Fibroblast of pulmonary artery (primary cell): ENCODE measurements around the gene CCND3.

Experiments
- DNase-seq: peaks from one replicate; pipeline ENCODE4 v3.0.0-alpha.2; 2010; ENCODE audit warnings: low read depth
- H3K4me3 ChIP-seq: replicated peaks from 2 replicates; pipeline ENCODE4 v1.5.1; 2011; ENCODE audit warnings: low read depth, mild to moderate bottlenecking, control low read depth, low read length, moderate library complexity
- TF ChIP-seq, protein P1 (sequence below): IDR thresholded peaks from 2 replicates; pipeline ENCODE4 v1.5.1; 2011; ENCODE audit warnings: mild to moderate bottlenecking, control low read depth, low read length, inconsistent platforms; ENCODE audit errors: missing control alignments

CCND3 gene

DNA sequence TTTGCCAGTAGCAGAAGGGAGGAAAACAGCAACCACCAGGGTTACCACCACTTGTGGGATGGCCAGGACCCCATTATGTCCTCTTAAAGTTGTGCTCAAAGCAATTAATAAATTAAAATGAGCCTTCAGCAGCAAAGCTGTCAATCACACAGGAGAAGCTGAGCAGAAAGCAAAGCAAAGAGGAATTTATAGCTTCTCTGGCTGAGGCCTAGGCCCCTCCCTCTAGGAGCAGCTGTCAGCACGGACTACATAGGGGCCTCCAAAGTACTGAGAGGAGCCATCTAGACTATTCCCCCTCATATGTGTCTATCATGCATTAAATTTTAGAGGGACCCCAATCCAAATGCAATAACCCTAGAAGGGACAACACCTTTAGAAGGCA, 6.4 kb downstream of the CCND3 start:
- H3K4me3 ChIP-seq, result no peak overlapping the region
- TF ChIP-seq, protein P1, sequence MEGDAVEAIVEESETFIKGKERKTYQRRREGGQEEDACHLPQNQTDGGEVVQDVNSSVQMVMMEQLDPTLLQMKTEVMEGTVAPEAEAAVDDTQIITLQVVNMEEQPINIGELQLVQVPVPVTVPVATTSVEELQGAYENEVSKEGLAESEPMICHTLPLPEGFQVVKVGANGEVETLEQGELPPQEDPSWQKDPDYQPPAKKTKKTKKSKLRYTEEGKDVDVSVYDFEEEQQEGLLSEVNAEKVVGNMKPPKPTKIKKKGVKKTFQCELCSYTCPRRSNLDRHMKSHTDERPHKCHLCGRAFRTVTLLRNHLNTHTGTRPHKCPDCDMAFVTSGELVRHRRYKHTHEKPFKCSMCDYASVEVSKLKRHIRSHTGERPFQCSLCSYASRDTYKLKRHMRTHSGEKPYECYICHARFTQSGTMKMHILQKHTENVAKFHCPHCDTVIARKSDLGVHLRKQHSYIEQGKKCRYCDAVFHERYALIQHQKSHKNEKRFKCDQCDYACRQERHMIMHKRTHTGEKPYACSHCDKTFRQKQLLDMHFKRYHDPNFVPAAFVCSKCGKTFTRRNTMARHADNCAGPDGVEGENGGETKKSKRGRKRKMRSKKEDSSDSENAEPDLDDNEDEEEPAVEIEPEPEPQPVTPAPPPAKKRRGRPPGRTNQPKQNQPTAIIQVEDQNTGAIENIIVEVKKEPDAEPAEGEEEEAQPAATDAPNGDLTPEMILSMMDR, result no peak
- DNase-seq, result no peak

DNA sequence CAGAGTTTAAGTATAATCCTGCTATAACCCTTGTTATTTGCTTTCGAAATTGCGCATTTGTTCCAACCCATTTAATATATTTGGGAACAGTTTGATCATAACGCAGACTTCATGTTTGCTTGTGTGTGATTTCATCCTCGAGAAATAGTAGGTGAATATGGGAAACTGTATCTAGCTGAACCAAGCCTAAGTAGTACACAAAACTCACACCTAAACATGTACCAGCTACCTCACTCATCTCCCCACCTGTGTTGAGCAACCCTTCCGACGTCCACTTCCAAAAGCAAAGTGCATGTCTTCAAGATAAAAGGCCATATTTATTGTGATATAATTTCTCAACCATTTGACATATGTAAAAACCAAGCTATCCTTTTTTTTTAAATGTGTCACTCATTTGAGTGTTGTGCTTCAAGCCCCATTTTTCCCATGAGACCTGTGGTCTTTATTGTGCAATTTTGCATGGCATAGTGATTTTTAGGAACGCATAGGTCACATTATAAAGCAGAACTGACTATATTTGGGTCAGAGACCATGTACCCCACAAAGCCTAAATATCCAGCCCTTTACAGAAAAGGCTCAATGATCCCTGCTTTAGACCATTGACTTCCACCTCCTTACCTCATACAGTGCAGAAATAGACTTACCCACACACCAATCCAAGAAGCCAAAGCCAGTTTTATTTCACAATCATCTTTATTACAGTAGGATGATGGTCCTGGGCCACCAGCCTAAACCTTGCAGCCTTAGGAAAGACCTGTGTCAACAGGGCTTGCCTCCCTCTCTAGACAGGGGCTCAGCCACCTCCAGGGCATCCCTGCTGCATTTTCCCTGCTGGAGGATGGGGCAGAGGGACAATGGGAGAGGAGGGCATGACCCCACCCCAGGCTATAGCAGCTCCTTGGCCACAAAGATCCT, 7.1 kb downstream of the CCND3 start:
- no peak overlapping the region for H3K4me3 ChIP-seq
- TF ChIP-seq, protein P1, result no peak
- DNase-seq, result no peak

DNA sequence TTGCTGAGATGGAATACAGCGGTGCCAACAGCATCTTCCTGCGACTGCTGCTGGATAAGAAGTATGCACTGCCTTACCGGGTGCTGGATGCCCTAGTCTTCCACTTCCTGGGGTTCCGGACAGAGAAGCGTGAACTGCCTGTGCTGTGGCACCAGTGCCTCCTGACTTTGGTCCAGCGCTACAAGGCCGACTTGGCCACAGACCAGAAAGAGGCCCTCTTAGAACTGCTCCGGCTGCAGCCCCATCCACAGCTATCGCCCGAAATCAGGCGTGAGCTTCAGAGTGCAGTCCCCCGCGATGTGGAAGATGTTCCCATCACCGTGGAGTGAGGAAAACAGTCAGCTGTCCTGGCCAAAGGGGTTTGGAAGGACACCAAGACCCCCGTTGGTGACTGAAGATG, 9.2 kb downstream of the CCND3 start:
- no peak overlapping the region for H3K4me3 ChIP-seq
- TF ChIP-seq, protein P1, result no peak
- no peak for DNase-seq

DNA sequence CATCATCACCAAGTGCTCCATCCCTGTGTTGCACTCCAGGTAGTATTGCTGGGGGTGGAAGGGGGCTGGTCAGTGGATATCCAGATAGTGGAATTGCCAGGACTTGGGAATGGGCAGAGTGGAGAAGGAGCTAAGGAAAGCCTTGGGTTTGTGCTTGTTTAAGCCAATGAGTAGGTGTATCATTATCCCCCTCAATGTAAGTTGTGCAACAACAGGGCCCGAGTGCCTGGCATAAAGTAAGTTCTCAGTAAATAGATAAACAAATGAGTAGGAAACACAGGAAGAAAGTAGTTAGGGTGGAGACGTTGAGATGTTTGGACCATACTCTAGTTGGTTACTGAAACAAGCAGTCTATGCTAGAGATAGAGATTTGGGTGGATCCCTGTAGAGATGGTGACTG, 9.8 kb downstream of the CCND3 start:
- TF ChIP-seq, protein P1, result no peak
- DNase-seq, result no peak
- H3K4me3 ChIP-seq, result no peak overlapping the region

DNA sequence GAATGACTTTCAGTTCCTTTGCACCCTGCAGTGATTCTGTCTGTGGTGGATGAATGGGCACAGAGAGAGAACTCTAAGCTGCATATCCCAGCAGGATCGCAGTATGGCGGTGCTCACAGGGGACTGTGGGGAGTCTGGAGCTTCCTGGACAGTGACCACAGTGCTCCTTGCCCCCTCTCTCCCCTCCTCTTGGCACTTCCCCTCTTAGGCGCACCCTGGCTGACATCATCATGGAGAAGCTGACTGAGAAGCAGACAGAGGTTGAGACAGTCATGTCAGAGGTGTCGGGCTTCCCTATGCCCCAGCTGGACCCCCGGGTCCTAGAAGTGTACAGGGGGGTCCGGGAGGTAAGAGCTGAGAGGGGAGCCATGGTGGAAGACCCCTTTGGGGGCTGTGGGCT, 11.7 kb downstream of the CCND3 start:
- no peak for DNase-seq
- TF ChIP-seq, protein P1, result no peak
- H3K4me3 ChIP-seq, result no peak overlapping the region

DNA sequence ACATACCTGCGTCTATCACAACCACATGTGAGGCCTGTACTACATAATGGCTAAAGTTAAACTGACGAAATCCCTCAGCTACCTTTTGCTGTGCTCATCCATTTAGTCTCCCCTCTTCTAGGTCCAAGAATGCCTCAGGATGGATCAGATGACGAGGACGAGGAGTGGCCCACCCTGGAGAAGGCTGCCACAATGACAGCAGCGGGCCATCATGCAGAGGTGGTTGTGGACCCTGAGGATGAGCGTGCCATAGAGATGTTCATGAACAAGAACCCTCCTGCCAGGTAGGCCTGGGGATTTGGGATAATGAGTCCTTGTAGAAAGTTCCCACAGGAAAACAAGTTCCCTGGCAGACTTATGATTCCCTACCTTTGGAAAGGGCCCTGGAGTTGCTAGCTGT, 14.4 kb downstream of the CCND3 start:
- no peak overlapping the region for H3K4me3 ChIP-seq

More for the DNA sequence above, 14.4 kb downstream of the CCND3 start:
- TF ChIP-seq, protein P1, result no peak
- no peak for DNase-seq
